ENCODE results near the gene SLC9B2.

SLC9B2 gene

GRCh38 chr4:103076747-103077347 is at the start of gene SLC9B2:
SLC9B2 (minus strand) TSS chr4:103076761; CDS start chr4:103067550, 9,211 bp downstream.
- no peak for TF ChIP-seq CTCF (IDR thresholded peaks at IDR 0.05; ENCODE audit: borderline replicate concordance, insufficient read depth, low read depth, low read length)
- peak within 1 kb of the TSS; percentile 86 for H3K4me3 ChIP-seq (ENCODE audit: low read depth, low read length)

GRCh38 chr4:103126126-103126525 is 49.6 kb upstream of the SLC9B2 start:
- no peak for TF ChIP-seq CTCF (IDR thresholded peaks at IDR 0.05; ENCODE audit: borderline replicate concordance, insufficient read depth, low read depth, low read length)
- H3K4me3 ChIP-seq (ENCODE audit: low read depth, low read length), result no peak overlapping the region

- TF ChIP-seq CTCF (IDR thresholded peaks at IDR 0.05; ENCODE audit: borderline replicate concordance, insufficient read depth, low read depth, low read length), result no peak
- H3K4me3 ChIP-seq (ENCODE audit: low read depth, low read length), result no peak overlapping the region
Measured at GRCh38 chr4:103123114-103123513, 46.6 kb upstream of the SLC9B2 start.

GRCh38 chr4:103118166-103118565 is 41.6 kb upstream of the SLC9B2 start:
- TF ChIP-seq CTCF (IDR thresholded peaks at IDR 0.05; ENCODE audit: borderline replicate concordance, insufficient read depth, low read depth, low read length), result no peak

GRCh38 chr4:103111598-103111997 is 35.0 kb upstream of the SLC9B2 start:
- H3K4me3 ChIP-seq (ENCODE audit: low read depth, low read length), result no peak overlapping the region
- TF ChIP-seq CTCF (IDR thresholded peaks at IDR 0.05; ENCODE audit: borderline replicate concordance, insufficient read depth, low read depth, low read length), result no peak

More at GRCh38 chr4:103118166-103118565, 41.6 kb upstream of the SLC9B2 start:
- H3K4me3 ChIP-seq (ENCODE audit: low read depth, low read length), result no peak overlapping the region

GRCh38 chr4:103108542-103108941 is 32.0 kb upstream of the SLC9B2 start:
- TF ChIP-seq CTCF (IDR thresholded peaks at IDR 0.05; ENCODE audit: borderline replicate concordance, insufficient read depth, low read depth, low read length), result no peak
- H3K4me3 ChIP-seq (ENCODE audit: low read depth, low read length), result no peak overlapping the region

- no peak for TF ChIP-seq CTCF (IDR thresholded peaks at IDR 0.05; ENCODE audit: borderline replicate concordance, insufficient read depth, low read depth, low read length)
- H3K4me3 ChIP-seq (ENCODE audit: low read depth, low read length), result no peak overlapping the region
Measured at GRCh38 chr4:103105558-103106356, 29.2 kb upstream of the SLC9B2 start.

Measured in GM12875 (cell line).